ENCODE measurements around the gene HOXA7.

GRCh38 chr7:27196287-27196767, 39.9 kb upstream of the HOXA7 start:
- TF ChIP-seq EZH2 (optimal IDR thresholded peaks at IDR 0.05; ENCODE audit: low read depth, low read length) (no peak), EZH2phosphoT487 (IDR thresholded peaks at IDR 0.05; ENCODE audit: low read length) (no peak)
- TF ChIP-seq, protein P1, sequence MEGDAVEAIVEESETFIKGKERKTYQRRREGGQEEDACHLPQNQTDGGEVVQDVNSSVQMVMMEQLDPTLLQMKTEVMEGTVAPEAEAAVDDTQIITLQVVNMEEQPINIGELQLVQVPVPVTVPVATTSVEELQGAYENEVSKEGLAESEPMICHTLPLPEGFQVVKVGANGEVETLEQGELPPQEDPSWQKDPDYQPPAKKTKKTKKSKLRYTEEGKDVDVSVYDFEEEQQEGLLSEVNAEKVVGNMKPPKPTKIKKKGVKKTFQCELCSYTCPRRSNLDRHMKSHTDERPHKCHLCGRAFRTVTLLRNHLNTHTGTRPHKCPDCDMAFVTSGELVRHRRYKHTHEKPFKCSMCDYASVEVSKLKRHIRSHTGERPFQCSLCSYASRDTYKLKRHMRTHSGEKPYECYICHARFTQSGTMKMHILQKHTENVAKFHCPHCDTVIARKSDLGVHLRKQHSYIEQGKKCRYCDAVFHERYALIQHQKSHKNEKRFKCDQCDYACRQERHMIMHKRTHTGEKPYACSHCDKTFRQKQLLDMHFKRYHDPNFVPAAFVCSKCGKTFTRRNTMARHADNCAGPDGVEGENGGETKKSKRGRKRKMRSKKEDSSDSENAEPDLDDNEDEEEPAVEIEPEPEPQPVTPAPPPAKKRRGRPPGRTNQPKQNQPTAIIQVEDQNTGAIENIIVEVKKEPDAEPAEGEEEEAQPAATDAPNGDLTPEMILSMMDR (IDR thresholded peaks at IDR 0.05; ENCODE audit: low read length) = peak; percentile 74
